Activated effector memory CD4-positive, alpha-beta T cell treated with Interleukin-2 at 50 U/mL for 16 hours (primary cell): ENCODE results near the gene SSH2.
"Not testable (repeated sequence)": the region's sequence is repeated elsewhere in the genome, so short reads cannot be mapped to it uniquely, and the experiment has no call there.

Experiments used
- DNase-seq: peaks from one replicate; pipeline ENCODE4 v3.0.0-alpha.2; 2020

SSH2 gene

GRCh38 chr17:29874358-29874757, 55.7 kb downstream of the SSH2 start:
- DNase-seq, result not testable (repeated sequence)

GRCh38 chr17:29873476-29873875, 56.6 kb downstream of the SSH2 start:
- DNase-seq, result no peak

GRCh38 chr17:29870836-29871465, 59.1 kb downstream of the SSH2 start:
- DNase-seq, result no peak

- no peak for DNase-seq
Measured at GRCh38 chr17:29867643-29868181, 62.3 kb downstream of the SSH2 start.

GRCh38 chr17:29866746-29867404, 63.2 kb downstream of the SSH2 start:
- DNase-seq, result no peak

GRCh38 chr17:29864615-29865014, 65.4 kb downstream of the SSH2 start:
- no peak for DNase-seq

GRCh38 chr17:29864123-29864522, 65.9 kb downstream of the SSH2 start:
- not testable (repeated sequence) for DNase-seq

- DNase-seq, result no peak
Measured at GRCh38 chr17:29862951-29863350, 67.1 kb downstream of the SSH2 start.

GRCh38 chr17:29862127-29862526, 67.9 kb downstream of the SSH2 start:
- DNase-seq, result no peak

GRCh38 chr17:29859445-29859844, 70.6 kb downstream of the SSH2 start:
- DNase-seq, result not testable (repeated sequence)

- no peak for DNase-seq
Measured at GRCh38 chr17:29857823-29858222, 72.2 kb downstream of the SSH2 start.

GRCh38 chr17:29857105-29857504, 72.9 kb downstream of the SSH2 start:
- DNase-seq, result not testable (repeated sequence)

- DNase-seq, result no peak
Measured at GRCh38 chr17:29855686-29856085, 74.3 kb downstream of the SSH2 start.

GRCh38 chr17:29848737-29849136, 81.3 kb downstream of the SSH2 start:
- DNase-seq, result no peak

- no peak for DNase-seq
Measured at GRCh38 chr17:29847527-29848400, 82.3 kb downstream of the SSH2 start.

- no peak for DNase-seq
Measured at GRCh38 chr17:29847118-29847517, 82.9 kb downstream of the SSH2 start.

- DNase-seq, result no peak
Measured at GRCh38 chr17:29846298-29846697, 83.7 kb downstream of the SSH2 start.

- DNase-seq, result no peak
Measured at GRCh38 chr17:29844339-29845048, 85.5 kb downstream of the SSH2 start.

- DNase-seq, result no peak
Measured at GRCh38 chr17:29840884-29841283, 89.1 kb downstream of the SSH2 start.

- no peak for DNase-seq
Measured at GRCh38 chr17:29839656-29840055, 90.4 kb downstream of the SSH2 start.

GRCh38 chr17:29838961-29839360, 91.1 kb downstream of the SSH2 start:
- DNase-seq, result no peak

- DNase-seq, result no peak
Measured at GRCh38 chr17:29837531-29837930, 92.5 kb downstream of the SSH2 start.

- no peak for DNase-seq
Measured at GRCh38 chr17:29836643-29837042, 93.4 kb downstream of the SSH2 start.
